Fibroblast of the conjunctiva (primary cell): ENCODE data around the gene RBPJL.

Experiments used
- DNase-seq: peaks from one replicate; pipeline ENCODE4 v3.0.0-alpha.2; 2010; ENCODE audit warnings: low read depth

The RBPJL gene

DNA sequence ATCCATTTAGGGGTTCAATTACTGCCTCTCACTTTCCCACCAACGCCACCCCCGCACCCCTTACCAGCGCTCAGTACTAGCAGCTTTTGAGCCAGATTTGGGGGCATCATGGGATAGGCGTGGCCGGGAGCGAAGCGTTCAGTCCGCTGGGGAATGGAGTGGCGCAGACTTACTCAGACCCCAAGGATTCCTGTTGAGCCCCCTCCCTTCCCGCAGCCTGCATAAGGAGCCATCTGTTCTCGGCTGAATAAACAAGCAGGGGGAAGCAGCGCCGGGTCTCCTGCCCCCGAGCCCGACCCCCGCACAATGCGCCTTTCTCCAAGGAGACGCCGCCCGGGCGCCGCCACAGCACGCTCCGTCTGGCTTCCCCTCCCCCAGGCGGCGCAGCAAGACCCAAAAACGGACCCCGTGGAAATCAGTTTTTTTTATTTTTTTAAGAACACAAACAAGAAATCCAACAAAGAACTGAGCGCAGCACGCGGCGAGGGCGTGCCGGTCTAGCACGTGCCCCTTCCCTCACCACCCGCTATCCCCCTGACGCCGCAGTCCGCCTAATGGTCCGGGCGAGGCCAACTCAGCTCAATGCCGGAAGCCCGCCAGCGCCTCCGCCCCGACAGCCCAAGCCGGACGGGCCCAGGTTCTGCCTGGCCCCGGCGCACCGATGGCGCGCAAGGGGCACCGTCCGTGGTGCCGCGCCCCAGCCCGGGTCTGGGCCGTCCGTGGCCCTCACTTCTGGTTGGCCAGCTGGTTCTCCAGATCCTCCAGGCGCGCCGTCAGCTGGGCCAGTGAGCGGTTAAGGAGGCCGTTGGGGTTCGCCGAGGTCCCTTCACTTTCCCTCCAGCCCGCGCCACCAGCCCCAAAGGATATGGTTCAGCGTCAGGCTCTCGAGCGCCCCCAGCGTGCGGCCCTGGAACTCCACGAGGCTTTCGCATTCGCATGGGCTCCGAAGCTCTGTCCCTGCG is 13.3 kb upstream of the RBPJL start:
- peak; percentile 34 for DNase-seq

- no peak for DNase-seq
Measured at GRCh38 chr20:45294003-45294368, 12.7 kb upstream of the RBPJL start.

GRCh38 chr20:45294659-45295058 is 12.0 kb upstream of the RBPJL start:
- no peak for DNase-seq

GRCh38 chr20:45297786-45298497 is 8.7 kb upstream of the RBPJL start:
- DNase-seq, result no peak

GRCh38 chr20:45299786-45300185 is 6.9 kb upstream of the RBPJL start:
- DNase-seq, result no peak

GRCh38 chr20:45300961-45301360 is 5.7 kb upstream of the RBPJL start:
- no peak for DNase-seq

DNA sequence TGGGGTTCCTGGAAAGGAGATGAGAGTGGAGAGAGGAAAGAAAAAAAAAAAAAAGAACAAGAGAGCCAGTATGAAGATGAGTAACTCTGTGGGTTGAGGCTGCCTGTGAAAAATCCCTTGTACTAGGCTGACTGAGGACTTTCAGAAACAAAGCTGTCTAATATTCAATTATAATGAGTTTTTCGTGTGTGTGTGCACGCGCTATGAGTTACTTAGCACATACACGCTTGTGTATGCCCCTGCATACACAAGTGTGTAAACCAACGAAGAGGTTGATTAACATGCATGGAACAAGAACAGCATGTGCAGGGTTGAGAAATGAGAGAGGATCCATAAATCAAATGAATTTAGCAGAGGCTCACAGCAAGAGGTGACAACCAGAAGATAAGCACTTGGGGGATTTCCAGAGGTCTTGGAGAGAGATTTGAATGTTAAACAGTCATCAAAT is 4.8 kb upstream of the RBPJL start:
- no peak for DNase-seq

- no peak for DNase-seq
Measured at GRCh38 chr20:45303586-45304463, 2.8 kb upstream of the RBPJL start.

DNA sequence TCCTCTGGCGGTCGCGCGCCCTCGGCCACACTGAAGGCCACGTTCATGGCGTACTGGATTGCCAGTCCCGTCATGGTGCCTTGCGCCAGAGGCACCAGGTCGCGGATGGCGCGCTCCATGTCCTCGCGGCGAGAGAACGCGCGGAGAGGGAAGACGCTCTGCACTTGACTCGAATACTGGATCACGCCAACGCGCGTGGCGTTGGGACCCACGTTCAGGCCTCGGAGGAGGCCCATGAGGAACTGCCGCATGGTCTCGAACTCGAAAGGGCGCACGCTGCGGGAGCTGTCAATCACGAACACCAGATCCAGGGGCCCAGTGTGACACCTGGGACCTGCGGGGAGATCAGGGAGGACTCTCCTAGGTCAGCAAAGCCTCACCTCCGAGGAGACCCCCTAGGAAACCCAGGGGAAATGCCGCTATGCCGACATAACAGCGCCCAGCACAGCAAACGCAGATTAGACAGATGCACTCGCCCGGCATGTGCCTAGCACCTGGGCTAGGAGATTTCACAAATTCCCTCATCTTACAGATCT is 2.1 kb upstream of the RBPJL start:
- no peak for DNase-seq

DNA sequence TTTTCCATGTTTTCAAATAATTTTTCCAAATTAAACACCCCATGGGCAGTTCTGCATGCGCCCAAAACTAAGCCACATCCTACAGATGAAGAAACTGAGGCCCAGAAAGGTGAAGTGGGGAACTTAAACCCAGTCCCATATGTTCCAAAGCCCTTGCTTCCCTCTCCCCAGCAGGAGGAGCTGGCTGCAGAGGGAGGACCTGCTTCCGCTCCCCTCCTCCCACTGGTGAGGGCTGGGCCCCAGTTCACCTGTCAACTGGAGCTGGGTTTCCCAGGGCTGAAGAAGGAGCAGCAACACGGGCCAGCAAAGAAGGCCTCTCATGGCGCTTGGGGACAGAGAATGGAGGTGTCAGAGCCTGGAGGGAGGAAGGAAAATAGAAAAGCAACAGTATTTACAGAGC is 1.4 kb upstream of the RBPJL start:
- no peak for DNase-seq

DNA sequence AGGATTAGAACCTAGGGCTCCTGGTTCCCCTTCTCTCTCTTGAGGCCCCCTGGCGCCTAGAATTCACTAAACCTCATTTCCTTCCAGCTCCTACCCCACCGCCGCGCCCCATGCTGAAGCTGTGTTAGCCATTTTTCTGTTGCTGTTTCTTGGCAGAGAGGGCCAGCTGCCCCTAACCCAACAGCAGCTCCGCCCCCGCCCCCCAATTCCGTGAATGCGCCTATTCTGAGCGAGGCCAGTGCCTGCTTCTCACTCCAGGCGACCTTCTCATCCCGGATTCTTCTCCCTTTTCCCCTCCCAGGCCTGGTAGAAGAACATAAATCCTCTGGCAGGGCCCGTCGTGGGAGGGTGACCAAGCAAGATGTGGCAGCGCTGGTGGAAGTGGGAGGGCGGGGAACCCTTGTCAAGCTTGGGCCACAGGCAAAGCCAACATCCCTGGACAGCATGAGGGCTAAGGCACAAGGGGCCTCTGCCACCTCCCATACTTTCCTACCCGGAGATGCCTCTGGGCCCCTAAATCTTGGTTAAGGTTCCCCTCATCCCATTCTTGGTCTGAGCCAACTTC is 518 bp downstream of the RBPJL start:
- DNase-seq, result no peak

GRCh38 chr20:45308117-45308778 is 1.6 kb downstream of the RBPJL start, which contains the start of gene MATN4:
Gene MATN4, minus strand, starts transcription at chr20:45308299. Its CDS starts 2,717 bp downstream, at chr20:45305582.
- no peak for DNase-seq

DNA sequence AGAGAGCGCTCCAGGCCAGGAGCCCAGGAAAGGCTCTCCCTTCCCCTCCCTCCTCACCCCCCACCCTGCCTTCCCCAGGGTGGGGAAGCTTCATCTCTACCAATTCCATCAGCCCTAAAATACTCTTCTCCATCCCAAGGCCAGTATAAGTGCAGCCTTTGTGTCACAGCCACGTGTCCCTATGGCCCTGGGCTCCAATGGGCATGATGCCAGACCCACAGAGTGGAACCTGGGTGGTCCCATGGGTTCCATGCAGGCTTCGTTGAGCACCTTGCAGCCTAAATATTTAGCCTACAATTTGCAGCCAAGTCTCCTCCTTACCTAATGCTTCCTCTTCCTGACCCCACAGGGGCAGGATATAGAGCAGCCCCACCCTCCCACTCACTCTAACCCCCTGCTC is 2.4 kb downstream of the RBPJL start:
- DNase-seq, result no peak

DNA sequence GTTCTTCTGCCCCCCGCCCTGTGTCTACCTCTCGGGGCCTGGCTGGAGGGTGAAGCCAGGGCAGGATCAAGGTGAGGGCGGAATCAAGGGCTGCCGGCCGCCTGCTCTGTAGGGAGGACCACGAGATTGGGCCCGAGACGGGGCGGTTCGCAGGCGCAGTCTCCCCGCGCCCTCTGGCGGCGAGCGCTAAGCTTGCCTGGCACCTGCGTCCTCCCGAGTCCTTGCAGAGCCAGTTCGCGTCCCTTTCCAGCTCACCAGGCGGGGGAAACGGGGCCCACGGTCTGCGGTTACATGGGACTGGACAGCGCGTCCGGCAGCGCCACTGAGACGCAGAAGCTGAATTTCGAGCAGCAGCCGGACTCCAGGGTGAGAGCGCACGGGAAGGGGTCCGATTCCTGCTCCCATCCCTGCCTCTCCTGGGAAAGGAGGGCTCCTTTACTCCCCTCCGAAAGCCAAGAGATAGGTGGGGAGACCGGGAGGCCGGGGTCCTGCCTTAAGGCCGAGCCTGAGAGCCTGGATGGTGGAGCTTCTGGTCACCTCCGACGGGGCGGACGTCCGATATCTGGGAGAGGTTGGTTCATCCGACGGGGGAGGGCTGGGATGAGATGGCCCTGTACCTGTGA is 5.1 kb downstream of the RBPJL start:
- no peak for DNase-seq

DNA sequence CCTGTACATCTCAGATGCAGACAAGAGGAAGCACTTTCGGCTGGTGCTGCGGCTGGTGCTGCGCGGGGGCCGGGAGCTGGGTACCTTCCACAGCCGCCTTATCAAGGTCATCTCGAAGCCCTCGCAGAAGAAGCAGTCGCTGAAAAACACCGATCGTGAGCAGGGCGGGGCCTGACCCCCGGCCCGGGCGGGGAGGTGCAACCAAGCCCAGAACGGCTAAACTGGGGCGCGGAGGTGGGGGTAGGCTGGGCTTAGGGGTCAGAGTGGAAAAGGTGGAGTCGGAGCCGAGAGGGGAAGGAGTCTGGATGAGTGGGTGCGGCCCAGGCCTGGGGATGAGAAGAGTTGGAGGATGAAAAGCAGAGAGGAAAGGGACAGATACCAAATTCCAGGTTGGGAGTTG is 5.6 kb downstream of the RBPJL start:
- no peak for DNase-seq

DNA sequence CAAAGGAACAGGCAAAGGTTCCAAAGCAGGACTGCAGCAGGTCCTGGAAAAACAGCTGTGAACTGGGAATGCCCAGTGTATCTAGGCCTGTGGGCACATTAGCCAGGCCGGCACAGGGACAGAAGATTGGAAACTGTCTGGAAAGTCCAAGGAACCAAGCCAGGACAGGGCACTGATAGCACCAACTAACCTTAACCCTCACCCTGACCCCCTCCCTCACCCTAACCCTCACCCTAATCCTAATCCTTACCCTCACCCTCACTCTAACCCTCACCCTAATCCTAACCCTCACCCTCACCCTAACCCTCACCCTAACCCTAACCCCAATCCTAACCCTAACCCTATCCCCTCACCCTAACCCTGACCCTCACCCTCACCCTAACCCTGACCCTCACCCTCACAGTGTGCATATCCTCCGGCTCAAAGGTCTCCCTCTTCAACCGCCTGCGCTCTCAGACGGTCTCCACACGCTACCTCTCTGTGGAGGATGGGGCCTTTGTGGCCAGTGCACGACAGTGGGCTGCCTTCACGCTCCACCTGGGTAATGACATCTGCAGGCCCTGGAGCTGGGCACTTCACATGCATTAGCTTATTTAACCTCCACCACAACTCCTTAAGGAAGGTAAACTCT is 6.5 kb downstream of the RBPJL start:
- DNase-seq, result no peak

GRCh38 chr20:45313943-45314342 is 7.3 kb downstream of the RBPJL start:
- DNase-seq, result no peak

- DNase-seq, result no peak
Measured at GRCh38 chr20:45315672-45316071, 9.0 kb downstream of the RBPJL start.

- DNase-seq, result no peak
Measured at GRCh38 chr20:45316150-45317080, 9.8 kb downstream of the RBPJL start.
